ENCODE results near the gene MSH5. TPM values are rescaled to one million over a fixed set of nuclear protein-coding genes. Genes with fewer than 3 reads are reported as not detected.

MSH5 gene
- total and polyA plus RNA-seq, 2 of the 13 experiments (the other 11 are each of a cell fraction or from before 2014, with no cell fraction given): 10.2 to 38.7 TPM

- no peak; the same call in 1 of the 2 replicates for TF ChIP-seq GTF3A (CRISPR knock-in tag; conservative IDR thresholded peaks at IDR 0.05)
- TF ChIP-seq ZNF713 (CRISPR knock-in tag; IDR thresholded peaks at IDR 0.05): 0 out of 2 replicates have a peak, but pooled peaks have one; percentile 30
- TF ChIP-seq ZNF280D (CRISPR knock-in tag; IDR thresholded peaks at IDR 0.05): peak; percentile 45
- TF ChIP-seq CBFB (CRISPR knock-in tag; IDR thresholded peaks at IDR 0.05): peak; percentile 64; the same call in 1 of the 2 replicates
- no peak for TF ChIP-seq FOSL1 (CRISPR knock-in tag; IDR thresholded peaks at IDR 0.05; ENCODE audit: borderline replicate concordance)
- TF ChIP-seq ZNF281 (CRISPR knock-in tag; IDR thresholded peaks at IDR 0.05; ENCODE audit: borderline replicate concordance): no peak
- TF ChIP-seq ARNTL (CRISPR knock-in tag; IDR thresholded peaks at IDR 0.05): peak; percentile 68
- TF ChIP-seq ZNF574 (CRISPR knock-in tag; IDR thresholded peaks at IDR 0.05): peak; percentile 81
- peak; percentile 90 for TF ChIP-seq SRY (CRISPR knock-in tag; IDR thresholded peaks at IDR 0.05)
- no peak for TF ChIP-seq ZFP36L2 (CRISPR knock-in tag; IDR thresholded peaks at IDR 0.05)
- no peak for TF ChIP-seq MIER2 (CRISPR knock-in tag; IDR thresholded peaks at IDR 0.05)
- TF ChIP-seq ADNP (CRISPR knock-in tag; IDR thresholded peaks at IDR 0.05): peak; percentile 78
- peak; percentile 97 for TF ChIP-seq ZSCAN31 (CRISPR knock-in tag; IDR thresholded peaks at IDR 0.05; ENCODE audit: low read depth)
- no peak; the same call in 1 of the 2 replicates for TF ChIP-seq ZNF124 (CRISPR knock-in tag; IDR thresholded peaks at IDR 0.05)
- TF ChIP-seq CENPX (CRISPR knock-in tag; IDR thresholded peaks at IDR 0.05): no peak
- peak; percentile 0; the same call in 1 of the 2 replicates for TF ChIP-seq ZNF431 (CRISPR knock-in tag; IDR thresholded peaks at IDR 0.05; ENCODE audit: borderline replicate concordance, low read depth)
- TF ChIP-seq ZBTB7B (CRISPR knock-in tag; IDR thresholded peaks at IDR 0.05): peak; percentile 80
- TF ChIP-seq XRCC5 (optimal IDR thresholded peaks at IDR 0.05; ENCODE audit: low read length): peak; percentile 96
- TF ChIP-seq ZNF878 (CRISPR knock-in tag; IDR thresholded peaks at IDR 0.05): peak; percentile 43; the same call in 1 of the 2 replicates
- no peak for TF ChIP-seq TRIM22 (IDR thresholded peaks at IDR 0.05)
Observed at GRCh38 chr6:31795616-31796298, 56.0 kb downstream of the MSH5 start, which contains the start of gene VARS1 (continued).

All from HepG2 (cell line).